HepG2 (cell line): ENCODE measurements around the gene TSPAN17. TPM values are rescaled to one million over a fixed set of nuclear protein-coding genes. Genes with fewer than 3 reads are reported as not detected.

Experiments used
- ELF4 ChIP-seq: sonication (generic); formaldehyde crosslinking; IDR thresholded peaks from 2 replicates; pipeline ENCODE4 v1.5.0; 2020; ENCODE audit warnings: missing genetic modification reagents, mild to moderate bottlenecking, moderate library complexity, borderline replicate concordance
- FLYWCH1 ChIP-seq: sonication (generic); formaldehyde crosslinking; IDR thresholded peaks from 2 replicates; pipeline ENCODE4 v1.8.1; 2023; ENCODE audit warnings: mild to moderate bottlenecking, missing genetic modification reagents
- MLLT10 ChIP-seq: sonication (generic); formaldehyde crosslinking; IDR thresholded peaks from 2 replicates; pipeline ENCODE4 v1.4.0; 2020; ENCODE audit warnings: missing genetic modification reagents
- MYNN ChIP-seq: sonication (generic); formaldehyde crosslinking; IDR thresholded peaks from 2 replicates; pipeline ENCODE4 v1.4.0; 2020; ENCODE audit warnings: mild to moderate bottlenecking, low read depth, missing genetic modification reagents
- ONECUT2 ChIP-seq: sonication (generic); formaldehyde crosslinking; IDR thresholded peaks from 2 replicates; pipeline ENCODE4 v1.4.0; 2020; ENCODE audit warnings: missing genetic modification reagents
- RXRA ChIP-seq: sonication (generic); formaldehyde crosslinking; IDR thresholded peaks from 2 replicates; pipeline ENCODE4 v1.5.1; 2020; ENCODE audit warnings: missing genetic modification reagents
- TCF7L2 ChIP-seq: IDR thresholded peaks from 2 replicates; pipeline ENCODE4 v1.6.1; 2011; ENCODE audit warnings: mild to moderate bottlenecking, low read depth, low read length, moderate library complexity
- ZBTB7A ChIP-seq: sonication (generic); formaldehyde crosslinking; IDR thresholded peaks from 2 replicates; pipeline ENCODE4 v1.8.0; 2022; ENCODE audit warnings: mild to moderate bottlenecking, missing genetic modification reagents
- ZFP82 ChIP-seq: sonication (generic); formaldehyde crosslinking; IDR thresholded peaks from 2 replicates; pipeline ENCODE4 v1.5.1; 2020; ENCODE audit warnings: mild to moderate bottlenecking, missing genetic modification reagents, borderline replicate concordance
- ZFY ChIP-seq: sonication (generic); formaldehyde crosslinking; IDR thresholded peaks from 2 replicates; pipeline ENCODE4 v1.4.0; 2020; ENCODE audit warnings: missing genetic modification reagents
- ZNF317 ChIP-seq: sonication (generic); formaldehyde crosslinking; IDR thresholded peaks from 2 replicates; pipeline ENCODE4 v1.5.0; 2020; ENCODE audit warnings: mild to moderate bottlenecking, missing genetic modification reagents
- ZNF33B ChIP-seq: sonication (generic); formaldehyde crosslinking; IDR thresholded peaks from 2 replicates; pipeline ENCODE4 v1.5.1; 2020; ENCODE audit warnings: mild to moderate bottlenecking, missing genetic modification reagents
- ZNF543 ChIP-seq: sonication (generic); formaldehyde crosslinking; IDR thresholded peaks from 2 replicates; pipeline ENCODE4 v1.4.0; 2020; ENCODE audit warnings: mild to moderate bottlenecking, missing genetic modification reagents
- ZNF589 ChIP-seq: sonication (generic); formaldehyde crosslinking; conservative IDR thresholded peaks from 2 replicates; pipeline ENCODE4 v1.8.0; 2022; ENCODE audit warnings: mild to moderate bottlenecking, moderate library complexity, missing genetic modification reagents
- polyA plus RNA-seq, 8 experiments: library from polyadenylated mRNA; depleted of rRNA in 3 of 8; stranded (reverse) in 7 of 8; unstranded in 1 of 8; fragments of >200 nt; fragmentation: Illumina TruSeq in 4 of 8; extraction: Trizol in 4 of 8; gene quantifications; 2 replicates each; pipeline versions ENCODE4 v1.2.1 to v1.2.3, GENCODE V29; 2011 to 2016; ENCODE audit warnings: low read depth in 4 of 8, missing spikeins in 1 of 8, mixed read lengths in 1 of 8; ENCODE audit not compliant: insufficient read depth in 1 of 8
- total RNA-seq, 5 experiments: library from RNA; depleted of rRNA; stranded (reverse); fragments of >200 nt; fragmentation: Illumina TruSeq; extraction: Trizol; gene quantifications; 2 replicates each; pipeline ENCODE4 v1.2.3, GENCODE V29; 2016; ENCODE audit warnings: low read depth in 1 of 5
- TF ChIP-seq, protein P1 (sequence below): sonication (generic); formaldehyde crosslinking; IDR thresholded peaks from 2 replicates; pipeline ENCODE4 v1.5.0; 2020; ENCODE audit warnings: missing genetic modification reagents, mild to moderate bottlenecking, borderline replicate concordance
- TF ChIP-seq, protein P2 (sequence below): sonication (generic); formaldehyde crosslinking; IDR thresholded peaks from 2 replicates; pipeline ENCODE4 v1.8.0; 2022; ENCODE audit warnings: mild to moderate bottlenecking, missing genetic modification reagents, borderline replicate concordance
- TF ChIP-seq, protein P3 (sequence below): sonication (generic); formaldehyde crosslinking; IDR thresholded peaks from 2 replicates; pipeline ENCODE4 v1.5.1; 2020; ENCODE audit warnings: missing genetic modification reagents, mild to moderate bottlenecking, borderline replicate concordance
- TF ChIP-seq, protein P4 (sequence below): sonication (generic); formaldehyde crosslinking; IDR thresholded peaks from 2 replicates; pipeline ENCODE4 v1.4.0; 2020; ENCODE audit warnings: missing genetic modification reagents, low read depth, mild to moderate bottlenecking, borderline replicate concordance
- TF ChIP-seq, protein P5 (sequence below): sonication (generic); formaldehyde crosslinking; conservative IDR thresholded peaks from 2 replicates; pipeline ENCODE4 v1.8.0; 2022; ENCODE audit warnings: mild to moderate bottlenecking, moderate library complexity, missing genetic modification reagents
- TF ChIP-seq, protein P6 (sequence below), 2 experiments: sonication (generic) in 1 of 2; formaldehyde crosslinking in 1 of 2; IDR thresholded peaks; 2 replicates each; pipeline versions ENCODE4 v1.4.0 to v1.6.1; 2018 to 2020; ENCODE audit warnings: missing genetic modification reagents in 2 of 2, borderline replicate concordance in 1 of 2, low read depth in 1 of 2, mild to moderate bottlenecking in 1 of 2, missing biosample characterization in 1 of 2
- TF ChIP-seq, protein P7 (sequence below): sonication (generic); formaldehyde crosslinking; IDR thresholded peaks from 2 replicates; pipeline ENCODE4 v1.4.0; 2020; ENCODE audit warnings: missing genetic modification reagents, mild to moderate bottlenecking, borderline replicate concordance

Gene TSPAN17
- total and polyA plus RNA-seq, 2 of the 13 experiments (the other 11 are each of a cell fraction or from before 2014, with no cell fraction given), result 11.5 to 15.0 TPM

DNA sequence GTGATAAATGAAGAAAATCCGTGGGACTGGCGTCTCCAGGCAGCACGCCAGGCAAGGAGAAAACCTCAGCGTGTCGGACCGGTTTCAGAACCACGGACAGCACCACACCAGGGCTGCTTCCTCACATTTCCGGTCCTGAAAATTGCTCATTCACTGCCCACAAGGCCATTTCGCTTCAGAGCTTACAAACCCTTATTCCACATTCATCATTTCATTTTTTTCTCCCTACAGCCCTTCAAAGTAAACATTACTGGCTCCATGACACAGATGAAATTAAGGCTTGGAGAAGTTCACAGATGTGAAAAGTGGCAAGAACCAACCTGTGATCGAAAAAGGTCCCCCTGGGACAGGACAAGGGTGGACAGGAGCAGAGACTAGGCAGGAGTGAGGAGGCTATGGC, 35.8 kb upstream of the TSPAN17 start (continued):
- TF ChIP-seq, protein P1, sequence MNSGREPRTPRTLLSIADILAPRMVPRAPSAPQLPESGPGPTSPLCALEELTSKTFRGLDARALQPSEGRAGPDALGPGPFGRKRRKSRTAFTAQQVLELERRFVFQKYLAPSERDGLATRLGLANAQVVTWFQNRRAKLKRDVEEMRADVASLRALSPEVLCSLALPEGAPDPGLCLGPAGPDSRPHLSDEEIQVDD (CRISPR knock-in tag), result no peak
- no peak for TF ChIP-seq ZFP82
- no peak for TF ChIP-seq MYNN
- TF ChIP-seq, protein P2, sequence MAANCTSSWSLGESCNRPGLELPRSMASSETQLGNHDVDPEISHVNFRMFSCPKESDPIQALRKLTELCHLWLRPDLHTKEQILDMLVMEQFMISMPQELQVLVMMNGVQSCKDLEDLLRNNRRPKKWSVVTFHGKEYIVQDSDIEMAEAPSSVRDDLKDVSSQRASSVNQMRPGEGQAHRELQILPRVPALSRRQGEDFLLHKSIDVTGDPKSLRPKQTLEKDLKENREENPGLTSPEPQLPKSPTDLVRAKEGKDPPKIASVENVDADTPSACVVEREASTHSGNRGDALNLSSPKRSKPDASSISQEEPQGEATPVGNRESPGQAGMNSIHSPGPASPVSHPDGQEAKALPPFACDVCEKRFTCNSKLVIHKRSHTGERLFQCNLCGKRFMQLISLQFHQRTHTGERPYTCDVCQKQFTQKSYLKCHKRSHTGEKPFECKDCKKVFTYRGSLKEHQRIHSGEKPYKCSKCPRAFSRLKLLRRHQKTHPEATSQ (CRISPR knock-in tag), result no peak
- TF ChIP-seq RXRA, result no peak
- TF ChIP-seq ZNF543, result no peak
- TF ChIP-seq ZFY (CRISPR knock-in tag), result no peak
- TF ChIP-seq MLLT10 (CRISPR knock-in tag), result no peak
- no peak for TF ChIP-seq ZNF33B
- TF ChIP-seq ZNF317 (CRISPR knock-in tag), result no peak
- TF ChIP-seq, protein P3, sequence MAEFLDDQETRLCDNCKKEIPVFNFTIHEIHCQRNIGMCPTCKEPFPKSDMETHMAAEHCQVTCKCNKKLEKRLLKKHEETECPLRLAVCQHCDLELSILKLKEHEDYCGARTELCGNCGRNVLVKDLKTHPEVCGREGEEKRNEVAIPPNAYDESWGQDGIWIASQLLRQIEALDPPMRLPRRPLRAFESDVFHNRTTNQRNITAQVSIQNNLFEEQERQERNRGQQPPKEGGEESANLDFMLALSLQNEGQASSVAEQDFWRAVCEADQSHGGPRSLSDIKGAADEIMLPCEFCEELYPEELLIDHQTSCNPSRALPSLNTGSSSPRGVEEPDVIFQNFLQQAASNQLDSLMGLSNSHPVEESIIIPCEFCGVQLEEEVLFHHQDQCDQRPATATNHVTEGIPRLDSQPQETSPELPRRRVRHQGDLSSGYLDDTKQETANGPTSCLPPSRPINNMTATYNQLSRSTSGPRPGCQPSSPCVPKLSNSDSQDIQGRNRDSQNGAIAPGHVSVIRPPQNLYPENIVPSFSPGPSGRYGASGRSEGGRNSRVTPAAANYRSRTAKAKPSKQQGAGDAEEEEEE (CRISPR knock-in tag), result no peak
- no peak for TF ChIP-seq ZBTB7A (CRISPR knock-in tag)
- TF ChIP-seq, protein P4, sequence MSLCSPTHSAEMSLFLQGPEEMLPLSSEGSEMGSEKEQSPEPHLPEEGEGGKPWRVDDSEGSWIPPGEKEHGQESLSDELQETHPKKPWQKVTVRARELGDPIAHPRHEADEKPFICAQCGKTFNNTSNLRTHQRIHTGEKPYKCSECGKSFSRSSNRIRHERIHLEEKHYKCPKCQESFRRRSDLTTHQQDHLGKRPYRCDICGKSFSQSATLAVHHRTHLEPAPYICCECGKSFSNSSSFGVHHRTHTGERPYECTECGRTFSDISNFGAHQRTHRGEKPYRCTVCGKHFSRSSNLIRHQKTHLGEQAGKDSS (CRISPR knock-in tag), result 0 out of 2 replicates have a peak, but pooled peaks have one; percentile 40
- TF ChIP-seq, protein P5, sequence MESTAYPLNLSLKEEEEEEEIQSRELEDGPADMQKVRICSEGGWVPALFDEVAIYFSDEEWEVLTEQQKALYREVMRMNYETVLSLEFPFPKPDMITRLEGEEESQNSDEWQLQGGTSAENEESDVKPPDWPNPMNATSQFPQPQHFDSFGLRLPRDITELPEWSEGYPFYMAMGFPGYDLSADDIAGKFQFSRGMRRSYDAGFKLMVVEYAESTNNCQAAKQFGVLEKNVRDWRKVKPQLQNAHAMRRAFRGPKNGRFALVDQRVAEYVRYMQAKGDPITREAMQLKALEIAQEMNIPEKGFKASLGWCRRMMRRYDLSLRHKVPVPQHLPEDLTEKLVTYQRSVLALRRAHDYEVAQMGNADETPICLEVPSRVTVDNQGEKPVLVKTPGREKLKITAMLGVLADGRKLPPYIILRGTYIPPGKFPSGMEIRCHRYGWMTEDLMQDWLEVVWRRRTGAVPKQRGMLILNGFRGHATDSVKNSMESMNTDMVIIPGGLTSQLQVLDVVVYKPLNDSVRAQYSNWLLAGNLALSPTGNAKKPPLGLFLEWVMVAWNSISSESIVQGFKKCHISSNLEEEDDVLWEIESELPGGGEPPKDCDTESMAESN (CRISPR knock-in tag), result peak; percentile 64; the same call in 1 of the 2 replicates
- TF ChIP-seq TCF7L2, result no peak
- TF ChIP-seq ELF4, result no peak
- TF ChIP-seq ZNF589, result no peak
- TF ChIP-seq, protein P6, sequence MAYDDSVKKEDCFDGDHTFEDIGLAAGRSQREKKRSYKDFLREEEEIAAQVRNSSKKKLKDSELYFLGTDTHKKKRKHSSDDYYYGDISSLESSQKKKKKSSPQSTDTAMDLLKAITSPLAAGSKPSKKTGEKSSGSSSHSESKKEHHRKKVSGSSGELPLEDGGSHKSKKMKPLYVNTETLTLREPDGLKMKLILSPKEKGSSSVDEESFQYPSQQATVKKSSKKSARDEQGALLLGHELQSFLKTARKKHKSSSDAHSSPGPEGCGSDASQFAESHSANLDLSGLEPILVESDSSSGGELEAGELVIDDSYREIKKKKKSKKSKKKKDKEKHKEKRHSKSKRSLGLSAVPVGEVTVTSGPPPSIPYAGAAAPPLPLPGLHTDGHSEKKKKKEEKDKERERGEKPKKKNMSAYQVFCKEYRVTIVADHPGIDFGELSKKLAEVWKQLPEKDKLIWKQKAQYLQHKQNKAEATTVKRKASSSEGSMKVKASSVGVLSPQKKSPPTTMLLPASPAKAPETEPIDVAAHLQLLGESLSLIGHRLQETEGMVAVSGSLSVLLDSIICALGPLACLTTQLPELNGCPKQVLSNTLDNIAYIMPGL (CRISPR knock-in tag; IDR thresholded peaks at IDR 0.05; ENCODE audit: borderline replicate concordance in 1 of 2, low read depth in 1 of 2), result no peak
- TF ChIP-seq ONECUT2 (CRISPR knock-in tag), result no peak
- no peak for TF ChIP-seq FLYWCH1 (CRISPR knock-in tag)
- TF ChIP-seq, protein P7, sequence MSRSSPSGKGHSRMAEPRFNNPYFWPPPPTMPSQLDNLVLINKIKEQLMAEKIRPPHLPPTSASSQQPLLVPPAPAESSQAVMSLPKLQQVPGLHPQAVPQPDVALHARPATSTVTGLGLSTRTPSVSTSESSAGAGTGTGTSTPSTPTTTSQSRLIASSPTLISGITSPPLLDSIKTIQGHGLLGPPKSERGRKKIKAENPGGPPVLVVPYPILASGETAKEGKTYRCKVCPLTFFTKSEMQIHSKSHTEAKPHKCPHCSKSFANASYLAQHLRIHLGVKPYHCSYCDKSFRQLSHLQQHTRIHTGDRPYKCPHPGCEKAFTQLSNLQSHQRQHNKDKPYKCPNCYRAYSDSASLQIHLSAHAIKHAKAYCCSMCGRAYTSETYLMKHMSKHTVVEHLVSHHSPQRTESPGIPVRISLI (CRISPR knock-in tag), result no peak
